Subcutaneous abdominal adipose tissue (tissue), 5 donors: ENCODE measurements around the gene CLDN16.

Experiments
- H3K27ac ChIP-seq: one replicate; pipeline ENCODE4 v1.7.0; 2013; ENCODE audit warnings: low read depth, mild to moderate bottlenecking, inconsistent platforms, low read length, moderate library complexity
- H3K27me3 ChIP-seq, 5 donors: one replicate each; pipeline ENCODE4 v1.7.0; 2013; ENCODE audit warnings: low read length in 5 of 5, inconsistent platforms in 1 of 5; ENCODE audit not compliant: control insufficient read depth in 5 of 5, insufficient read depth in 4 of 5
- H3K36me3 ChIP-seq, 5 donors: one replicate each; pipeline ENCODE4 v1.7.0; 2013; ENCODE audit warnings: low read length in 5 of 5; ENCODE audit not compliant: control insufficient read depth in 5 of 5, insufficient read depth in 5 of 5
- H3K4me1 ChIP-seq, 5 donors: one replicate each; pipeline ENCODE4 v1.7.0; 2013; ENCODE audit warnings: low read length in 5 of 5, mild to moderate bottlenecking in 3 of 5, moderate library complexity in 1 of 5; ENCODE audit not compliant: control insufficient read depth in 5 of 5, insufficient read depth in 5 of 5
- H3K4me3 ChIP-seq, 5 donors: one replicate each; pipeline ENCODE4 v1.7.0; 2013; ENCODE audit warnings: low read length in 5 of 5, low read depth in 1 of 5
- H3K9ac ChIP-seq, 5 donors: one replicate each; pipeline ENCODE4 v1.7.0; 2013; ENCODE audit warnings: low read length in 5 of 5, mild to moderate bottlenecking in 4 of 5, moderate library complexity in 3 of 5
- H3K9me3 ChIP-seq, 5 donors: one replicate each; pipeline ENCODE4 v1.7.0; 2013; ENCODE audit warnings: low read length in 5 of 5; ENCODE audit not compliant: control insufficient read depth in 5 of 5
- donor health status: healthy.
- donor health status: healthy.
- donor health status: healthy.
- donor health status: healthy.
- donor health status: healthy.

Gene CLDN16

GRCh38 chr3:190399677-190400076, 11.7 kb downstream of the CLDN16 start:
- Histone ChIP-seq H3K4me3 (no peak overlapping the region), H3K4me1 (peaks cover 0 to 2% (median 0%) of the 10 kb centered on the region in 5 donors), H3K9me3 (no peaks in the 10 kb centered on the region), H3K27me3 (no peaks in the 10 kb centered on the region), H3K27ac (no peak overlapping the region), H3K9ac (no peak overlapping the region), H3K36me3 (no peaks in the 10 kb centered on the region)

GRCh38 chr3:190401963-190402362, 14.0 kb downstream of the CLDN16 start:
- Histone ChIP-seq H3K4me1 (peaks cover 0 to 2% (median 0%) of the 10 kb centered on the region in 5 donors), H3K9me3 (no peaks in the 10 kb centered on the region), H3K4me3 (no peak overlapping the region), H3K9ac (no peak overlapping the region), H3K27me3 (no peaks in the 10 kb centered on the region), H3K27ac (no peak overlapping the region), H3K36me3 (no peaks in the 10 kb centered on the region)

GRCh38 chr3:190404715-190405114, 16.8 kb downstream of the CLDN16 start:
- no peak overlapping the region for H3K27ac ChIP-seq
- no peaks in the 10 kb centered on the region for H3K9me3 ChIP-seq
- peaks cover 0 to 2% (median 0%) of the 10 kb centered on the region in 5 donors for H3K4me1 ChIP-seq
- no peaks in the 10 kb centered on the region for H3K27me3 ChIP-seq
- H3K4me3 ChIP-seq = no peak overlapping the region
- no peak overlapping the region for H3K9ac ChIP-seq
- no peaks in the 10 kb centered on the region for H3K36me3 ChIP-seq

GRCh38 chr3:190414297-190414696, 26.3 kb downstream of the CLDN16 start:
- Histone ChIP-seq H3K27ac (no peak overlapping the region), H3K9me3 (no peaks in the 10 kb centered on the region), H3K9ac (no peak overlapping the region), H3K36me3 (no peaks in the 10 kb centered on the region), H3K4me3 (no peak overlapping the region), H3K4me1 (no peaks in the 10 kb centered on the region), H3K27me3 (no peaks in the 10 kb centered on the region)

- Histone ChIP-seq H3K4me1 (no peaks in the 10 kb centered on the region), H3K9me3 (no peaks in the 10 kb centered on the region), H3K27ac (no peak overlapping the region), H3K9ac (no peak overlapping the region), H3K27me3 (no peaks in the 10 kb centered on the region), H3K36me3 (no peaks in the 10 kb centered on the region), H3K4me3 (no peak overlapping the region)
Observed at GRCh38 chr3:190424108-190424477, 36.1 kb downstream of the CLDN16 start.

- Histone ChIP-seq H3K4me3 (no peak overlapping the region), H3K36me3 (no peaks in the 10 kb centered on the region), H3K27me3 (no peaks in the 10 kb centered on the region), H3K9me3 (no peaks in the 10 kb centered on the region), H3K27ac (no peak overlapping the region), H3K4me1 (no peaks in the 10 kb centered on the region), H3K9ac (no peak overlapping the region)
Observed at GRCh38 chr3:190424478-190425439, 36.8 kb downstream of the CLDN16 start.

- H3K9ac ChIP-seq = no peak overlapping the region
- H3K27me3 ChIP-seq = no peaks in the 10 kb centered on the region
- no peak overlapping the region for H3K27ac ChIP-seq
- H3K4me3 ChIP-seq = no peak overlapping the region
- H3K4me1 ChIP-seq = no peaks in the 10 kb centered on the region
- no peaks in the 10 kb centered on the region for H3K36me3 ChIP-seq
- no peaks in the 10 kb centered on the region for H3K9me3 ChIP-seq
Observed at GRCh38 chr3:190425833-190426232, 37.9 kb downstream of the CLDN16 start.

- Histone ChIP-seq H3K4me3 (no peak overlapping the region), H3K9ac (no peak overlapping the region), H3K27me3 (no peaks in the 10 kb centered on the region)
Observed at GRCh38 chr3:190426806-190427507, 39.0 kb downstream of the CLDN16 start.

GRCh38 chr3:190429681-190430080, 41.7 kb downstream of the CLDN16 start:
- H3K27ac ChIP-seq = no peak overlapping the region
- H3K27me3 ChIP-seq = no peaks in the 10 kb centered on the region
- no peak overlapping the region for H3K9ac ChIP-seq
- no peak overlapping the region for H3K4me3 ChIP-seq
- H3K36me3 ChIP-seq = no peaks in the 10 kb centered on the region
- no peaks in the 10 kb centered on the region for H3K9me3 ChIP-seq
- no peaks in the 10 kb centered on the region for H3K4me1 ChIP-seq

More at GRCh38 chr3:190426806-190427507, 39.0 kb downstream of the CLDN16 start:
- no peaks in the 10 kb centered on the region for H3K9me3 ChIP-seq
- no peak overlapping the region for H3K27ac ChIP-seq
- no peaks in the 10 kb centered on the region for H3K36me3 ChIP-seq
- H3K4me1 ChIP-seq = no peaks in the 10 kb centered on the region

- H3K9me3 ChIP-seq = no peaks in the 10 kb centered on the region
- no peak overlapping the region for H3K4me3 ChIP-seq
- H3K4me1 ChIP-seq = no peaks in the 10 kb centered on the region
- no peak overlapping the region for H3K27ac ChIP-seq
- no peak overlapping the region for H3K9ac ChIP-seq
- peaks cover 0 to 2% (median 0%) of the 10 kb centered on the region in 5 donors for H3K27me3 ChIP-seq
- no peaks in the 10 kb centered on the region for H3K36me3 ChIP-seq
Observed at GRCh38 chr3:190430906-190431305, 42.9 kb downstream of the CLDN16 start.
